Activated CD8-positive, alpha-beta T cell treated with anti-CD3 and anti-CD28 coated beads, Interleukin-2, amount 10 ng/mL, durations not matched to agents 7 days and 5 days (primary cell): ENCODE measurements around the gene AHSG. TPM values are rescaled to one million over a fixed set of nuclear protein-coding genes. Genes with fewer than 3 reads are reported as not detected.

ENCODE experiments used
- ATAC-seq: fragments of 150-1000 bp; cut with Tn5 transposase; one replicate; pipeline ENCODE4 v1.10.0; 2021; ENCODE audit warnings: moderate library complexity
- CTCF ChIA-PET: fragments of 350-600 bp; sonication (Branson Sonifier 250); formaldehyde crosslinking; loops from one replicate; lab custom pipeline; 2021; ENCODE audit warnings: antibody characterized with exemption; lab: Charles Lee
- POLR2A ChIA-PET: fragments of 350-600 bp; sonication (Branson Sonifier 250); formaldehyde crosslinking; loops from one replicate; lab custom pipeline; 2021; ENCODE audit warnings: antibody characterized with exemption; lab: Charles Lee
- DNase-seq: peaks from one replicate; pipeline ENCODE4 v3.0.0-alpha.2; 2020
- H3K27ac Mint-ChIP-seq: one replicate; pipeline ENCODE4 v1.8.0; 2021; ENCODE audit warnings: mild to moderate bottlenecking, mixed read lengths
- H3K27me3 Mint-ChIP-seq: one replicate; pipeline ENCODE4 v1.8.0; 2021; ENCODE audit warnings: low read depth, mixed read lengths
- H3K36me3 Mint-ChIP-seq: one replicate; pipeline ENCODE4 v1.8.0; 2021; ENCODE audit warnings: low read depth, mixed read lengths
- H3K4me1 Mint-ChIP-seq: one replicate; pipeline ENCODE4 v1.8.0; 2021; ENCODE audit warnings: low read depth, mixed read lengths
- H3K4me3 Mint-ChIP-seq: one replicate; pipeline ENCODE4 v1.8.0; 2021; ENCODE audit warnings: mild to moderate bottlenecking, mixed read lengths
- H3K9me3 Mint-ChIP-seq: one replicate; pipeline ENCODE4 v1.8.0; 2022; ENCODE audit warnings: mixed read lengths; ENCODE audit not compliant: insufficient read depth
- total RNA-seq, 2 experiments: library from RNA; stranded (reverse); gene quantifications; one replicate each; pipeline ENCODE4 v1.2.3, GENCODE V29; 2021

The AHSG gene
- total RNA-seq, 2 experiments from 2014 or later, result not detected

DNA sequence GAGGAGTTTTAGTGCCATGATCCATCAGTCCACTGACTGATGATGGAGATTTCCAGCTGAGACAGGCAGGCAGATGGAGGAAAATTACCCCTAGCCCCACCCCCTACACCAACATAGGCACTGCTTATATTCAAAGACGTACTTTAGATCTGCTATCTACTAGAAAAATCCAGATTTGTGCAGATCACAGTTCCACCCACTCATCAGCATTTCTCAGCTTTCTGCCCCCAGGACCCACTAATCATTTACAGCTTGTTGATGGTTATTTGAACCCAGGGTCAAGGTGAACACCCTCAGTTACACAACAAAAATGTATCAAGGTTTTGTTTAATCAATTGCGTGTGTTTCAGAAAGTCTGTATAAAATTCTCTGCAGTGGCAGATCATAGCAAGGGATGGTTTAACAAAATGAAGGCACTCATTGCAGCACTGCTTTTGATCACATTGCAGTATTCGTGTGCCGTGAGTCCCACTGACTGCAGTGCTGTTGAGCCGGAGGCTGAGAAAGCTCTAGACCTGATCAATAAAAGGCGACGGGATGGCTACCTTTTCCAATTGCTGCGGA lies 52.8 kb downstream of the AHSG start, which contains the start of gene HRG:
Gene HRG (plus strand): TSS at position 390 of the 564 bp plus-strand sequence. CDS start 18 bp downstream, at position 408.
- POLR2A ChIA-PET, result no interaction called here
- Mint-ChIP-seq H3K27me3 (peaks cover 12% of the 10 kb centered on the region), H3K27ac (no peak within 1 kb of the TSS), H3K36me3 (peaks cover 5% of the 10 kb centered on the region), H3K4me1 (peaks cover 12% of the 10 kb centered on the region), H3K4me3 (no peak within 1 kb of the TSS), H3K9me3 (no peaks in the 10 kb centered on the region)
- CTCF ChIA-PET, result no interaction called here
- ATAC-seq (no peak), DNase-seq (no peak)

DNA sequence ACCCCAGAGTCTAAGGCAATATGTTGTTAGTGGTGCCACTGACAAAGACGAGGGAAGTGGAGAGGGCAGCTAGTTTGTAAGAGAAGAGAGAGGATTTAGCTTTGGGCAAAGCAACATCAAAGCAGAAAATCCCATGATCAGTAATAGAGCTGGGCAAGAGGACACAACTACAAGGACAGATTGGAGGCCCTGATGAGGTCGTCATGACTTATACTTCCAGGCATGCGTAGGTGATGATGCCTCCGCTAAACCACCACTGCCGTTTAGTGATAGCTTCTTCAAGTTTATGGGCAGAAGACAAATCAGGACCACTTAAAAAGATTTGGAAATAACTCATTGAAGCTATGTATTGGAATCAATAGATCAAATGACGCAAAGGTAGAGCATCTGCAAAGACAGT lies 55.6 kb downstream of the AHSG start:
- ATAC-seq (no peak), DNase-seq (no peak)
- H3K4me3 Mint-ChIP-seq, result no peak overlapping the region
- POLR2A ChIA-PET, result interaction anchor here (1.0 kb wide), 1 partner anchor 120 kb away, joined by 4 read pairs; no protein-coding TSS in a partner anchor
- peaks cover 17% of the 10 kb centered on the region for H3K27me3 Mint-ChIP-seq
- no peak overlapping the region for H3K27ac Mint-ChIP-seq
- H3K4me1 Mint-ChIP-seq, result peaks cover 12% of the 10 kb centered on the region
- H3K36me3 Mint-ChIP-seq, result peaks cover 5% of the 10 kb centered on the region
- CTCF ChIA-PET, result interaction anchor here (1.1 to 1.4 kb wide), 2 partner anchors 51 to 53 kb away, joined by 4 to 5 read pairs; no protein-coding TSS in a partner anchor
- H3K9me3 Mint-ChIP-seq, result no peaks in the 10 kb centered on the region

DNA sequence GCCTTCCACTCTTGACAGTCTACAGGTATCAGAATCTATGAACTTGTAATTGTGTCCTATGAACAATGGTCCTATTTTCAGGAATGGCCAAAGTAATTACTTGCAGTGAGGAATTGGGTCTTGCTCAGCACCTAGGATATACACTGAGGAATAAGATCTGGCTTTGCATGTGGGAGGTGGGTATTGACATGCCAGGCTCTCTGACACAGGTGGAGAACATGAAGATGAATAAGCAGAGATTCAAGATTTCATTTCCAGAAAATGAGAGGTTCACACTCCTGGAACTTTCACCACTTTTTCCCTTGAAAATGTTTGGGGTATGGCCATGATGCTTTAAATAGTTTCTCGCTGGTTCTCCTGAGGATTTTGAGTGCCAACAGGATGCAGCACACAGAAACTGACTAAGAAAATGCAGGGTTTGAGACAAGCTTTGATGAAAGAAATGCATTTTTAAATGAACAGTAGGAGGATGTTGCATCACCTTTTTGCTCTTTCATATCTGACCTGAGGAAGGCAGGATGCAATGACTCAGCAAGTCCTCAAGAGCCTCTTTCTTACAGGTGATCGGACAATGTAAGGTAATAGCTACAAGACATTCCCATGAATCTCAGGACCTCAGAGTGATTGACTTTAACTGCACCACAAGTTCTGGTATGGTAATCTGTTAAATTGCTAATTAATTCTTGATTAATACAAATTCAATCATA lies 56.7 kb downstream of the AHSG start:
- H3K4me3 Mint-ChIP-seq, result no peak overlapping the region
- H3K36me3 Mint-ChIP-seq, result peaks cover 5% of the 10 kb centered on the region
- ATAC-seq (no peak), DNase-seq (no peak)
- H3K9me3 Mint-ChIP-seq, result no peaks in the 10 kb centered on the region
- ChIA-PET CTCF (no interaction called here), POLR2A (no interaction called here)
- peaks cover 16% of the 10 kb centered on the region for H3K27me3 Mint-ChIP-seq
- peaks cover 12% of the 10 kb centered on the region for H3K4me1 Mint-ChIP-seq
- peak overlapping the region; percentile 41 for H3K27ac Mint-ChIP-seq

DNA sequence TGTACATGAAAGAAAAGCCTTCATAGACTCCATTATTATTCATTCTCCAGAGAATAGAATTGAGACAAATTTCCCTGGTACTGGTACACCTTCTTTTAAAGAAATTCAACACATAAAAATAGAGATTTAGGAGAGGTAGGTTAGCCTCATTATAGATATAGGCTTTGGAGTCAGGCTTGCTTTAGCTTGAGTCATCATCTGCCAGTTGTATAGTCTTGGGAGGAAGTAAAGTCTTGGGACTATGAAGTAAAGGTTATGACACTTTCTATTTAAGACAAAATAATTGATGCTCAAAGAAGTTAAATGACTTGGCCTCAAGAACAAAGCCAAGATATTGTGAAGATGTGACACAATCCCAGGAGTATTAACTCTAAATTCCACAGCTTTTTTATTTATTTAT lies 57.3 kb downstream of the AHSG start:
- POLR2A ChIA-PET, result no interaction called here
- no peak for ATAC-seq
- H3K4me1 Mint-ChIP-seq, result peaks cover 12% of the 10 kb centered on the region

More for the DNA sequence above, 57.3 kb downstream of the AHSG start:
- CTCF ChIA-PET, result no interaction called here
- H3K4me3 Mint-ChIP-seq, result no peak overlapping the region
- H3K9me3 Mint-ChIP-seq, result no peaks in the 10 kb centered on the region
- no peak overlapping the region for H3K27ac Mint-ChIP-seq
- no peak for DNase-seq
- peaks cover 18% of the 10 kb centered on the region for H3K27me3 Mint-ChIP-seq
- peaks cover 5% of the 10 kb centered on the region for H3K36me3 Mint-ChIP-seq

Other genes starting within 250 kb of the AHSG start
- 1 to 10 TPM; 4.6 to 5.6 TPM for gene CRYGS, start 68.7 kb upstream of the AHSG start, total RNA-seq
- 10 to 100 TPM; 19.4 to 20.1 TPM for gene TBCCD1, start 45.7 kb upstream of the AHSG start, total RNA-seq
- 10 to 100 TPM; 55.9 to 56.5 TPM for gene DNAJB11, start 42.3 kb upstream of the AHSG start, total RNA-seq
- gene FETUB, start 27.3 kb downstream of the AHSG start, total RNA-seq, result not detected
- gene HRG, start 53.0 kb downstream of the AHSG start, total RNA-seq, result not detected
- not detected for gene KNG1, start 104.3 kb downstream of the AHSG start, total RNA-seq
- 100 to 1,000 TPM; 365 to 383 TPM for gene EIF4A2, start 170.5 kb downstream of the AHSG start, total RNA-seq
- 100 to 1,000 TPM in 1 of 2 experiments, 10 to 100 TPM in 1; 98.9 to 106 TPM for gene RFC4, start 193.4 kb downstream of the AHSG start, total RNA-seq
- gene ADIPOQ, start 229.7 kb downstream of the AHSG start, total RNA-seq, result not detected